HFF-Myc (cell line): ENCODE data around the gene THSD7B.

Experiments
- DNase-seq: peaks from one replicate; pipeline ENCODE4 v3.0.0-alpha.2; 2011; ENCODE audit warnings: low read depth; ENCODE audit errors: extremely low read depth
- H3K4me3 ChIP-seq: replicated peaks from 2 replicates; pipeline ENCODE4 v1.5.1; 2011; ENCODE audit warnings: low read depth, mild to moderate bottlenecking, control low read depth, low read length
- CTCF ChIP-seq: IDR thresholded peaks from 2 replicates; pipeline ENCODE4 v1.5.1; 2012; ENCODE audit warnings: mild to moderate bottlenecking, low read depth, low read length, control low read depth; ENCODE audit errors: missing control alignments

Gene THSD7B

GRCh38 chr2:137659616-137660015 is 894.3 kb downstream of the THSD7B start:
- no peak overlapping the region for H3K4me3 ChIP-seq
- TF ChIP-seq CTCF = peak; percentile 18
- DNase-seq = no peak

- no peak overlapping the region for H3K4me3 ChIP-seq
- no peak for TF ChIP-seq CTCF
- no peak for DNase-seq
Observed at GRCh38 chr2:137670111-137670510, 904.8 kb downstream of the THSD7B start.

GRCh38 chr2:137672989-137673552 is 907.7 kb downstream of the THSD7B start:
- H3K4me3 ChIP-seq = no peak overlapping the region
- no peak for DNase-seq
- TF ChIP-seq CTCF = no peak

- no peak for TF ChIP-seq CTCF
- H3K4me3 ChIP-seq = no peak overlapping the region
- no peak for DNase-seq
Observed at GRCh38 chr2:137674991-137675390, 909.6 kb downstream of the THSD7B start.

GRCh38 chr2:137675584-137676327 is 910.4 kb downstream of the THSD7B start:
- no peak for DNase-seq
- no peak overlapping the region for H3K4me3 ChIP-seq
- TF ChIP-seq CTCF = no peak

GRCh38 chr2:137676346-137676745 is 911.0 kb downstream of the THSD7B start:
- H3K4me3 ChIP-seq = no peak overlapping the region
- no peak for DNase-seq

More at GRCh38 chr2:137676346-137676745, 911.0 kb downstream of the THSD7B start:
- no peak for TF ChIP-seq CTCF
